Measurements from ENCODE around the gene MCTP1. TPM values are rescaled to one million over a fixed set of nuclear protein-coding genes. Genes with fewer than 3 reads are reported as not detected.

The MCTP1 gene
- total RNA-seq, 4 donors from 2014 or later, result 11.2 to 43.6 (median 16.8) TPM

DNA sequence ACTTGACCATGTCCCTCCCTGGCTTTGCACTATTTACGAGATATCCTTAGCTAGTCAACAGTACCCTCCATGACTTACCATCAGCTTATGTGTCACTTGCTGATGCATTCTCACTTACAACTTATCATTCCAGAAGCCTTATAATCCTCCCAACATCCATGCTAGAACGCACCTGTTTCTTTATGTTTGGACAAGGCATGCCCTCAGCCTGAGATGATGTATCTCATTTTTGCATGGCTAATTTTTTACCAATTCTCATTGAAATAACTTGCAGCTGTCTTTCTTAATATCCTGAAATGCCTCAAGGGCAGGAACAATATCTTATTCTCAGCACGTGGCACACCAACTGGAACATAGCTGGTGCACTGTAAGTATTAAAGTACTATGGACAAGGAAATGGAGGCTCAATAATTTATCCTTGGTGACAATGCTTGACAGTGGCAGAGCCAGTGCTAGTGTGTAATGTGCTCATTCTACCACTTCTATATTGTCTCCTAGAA is 384.8 kb downstream of the MCTP1 start:
- DNase-seq (ENCODE audit: extremely low spot score), result no peak
- no peak overlapping the region for H3K4me3 ChIP-seq
- H3K9me3 ChIP-seq, result no peaks in the 10 kb centered on the region
- WGBS, result 96% methylated on average over 3 of the region's 3 CpGs
- H3K27me3 ChIP-seq, result no peaks in the 10 kb centered on the region
- intact Hi-C loops (cut with DNase I), result no loop called here
- no peak for TF ChIP-seq POLR2A (IDR thresholded peaks at IDR 0.05; ENCODE audit: low read depth)
- TF ChIP-seq, protein P1, sequence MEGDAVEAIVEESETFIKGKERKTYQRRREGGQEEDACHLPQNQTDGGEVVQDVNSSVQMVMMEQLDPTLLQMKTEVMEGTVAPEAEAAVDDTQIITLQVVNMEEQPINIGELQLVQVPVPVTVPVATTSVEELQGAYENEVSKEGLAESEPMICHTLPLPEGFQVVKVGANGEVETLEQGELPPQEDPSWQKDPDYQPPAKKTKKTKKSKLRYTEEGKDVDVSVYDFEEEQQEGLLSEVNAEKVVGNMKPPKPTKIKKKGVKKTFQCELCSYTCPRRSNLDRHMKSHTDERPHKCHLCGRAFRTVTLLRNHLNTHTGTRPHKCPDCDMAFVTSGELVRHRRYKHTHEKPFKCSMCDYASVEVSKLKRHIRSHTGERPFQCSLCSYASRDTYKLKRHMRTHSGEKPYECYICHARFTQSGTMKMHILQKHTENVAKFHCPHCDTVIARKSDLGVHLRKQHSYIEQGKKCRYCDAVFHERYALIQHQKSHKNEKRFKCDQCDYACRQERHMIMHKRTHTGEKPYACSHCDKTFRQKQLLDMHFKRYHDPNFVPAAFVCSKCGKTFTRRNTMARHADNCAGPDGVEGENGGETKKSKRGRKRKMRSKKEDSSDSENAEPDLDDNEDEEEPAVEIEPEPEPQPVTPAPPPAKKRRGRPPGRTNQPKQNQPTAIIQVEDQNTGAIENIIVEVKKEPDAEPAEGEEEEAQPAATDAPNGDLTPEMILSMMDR (IDR thresholded peaks at IDR 0.05), result no peak
- TF ChIP-seq POLR2AphosphoS5 (IDR thresholded peaks at IDR 0.05), result no peak
- no peak for TF ChIP-seq EP300 (IDR thresholded peaks at IDR 0.05)
- H3K27ac ChIP-seq (replicated peaks in 1 of 4), result no peak overlapping the region
- no peaks in the 10 kb centered on the region for H3K4me1 ChIP-seq
- H3K36me3 ChIP-seq, result peaks cover 0 to 3% (median 0%) of the 10 kb centered on the region in 4 donors

- DNase-seq (ENCODE audit: extremely low spot score), result no peak
- no peaks in the 10 kb centered on the region for H3K27me3 ChIP-seq
- 58% methylated on average over 5 of the region's 5 CpGs for WGBS
- no peaks in the 10 kb centered on the region for H3K4me1 ChIP-seq
- H3K27ac ChIP-seq (replicated peaks in 1 of 4), result no peak overlapping the region
- H3K36me3 ChIP-seq, result no peaks in the 10 kb centered on the region
- no peak overlapping the region for H3K4me3 ChIP-seq
- intact Hi-C loops (cut with DNase I), result no loop called here
- H3K9me3 ChIP-seq, result no peaks in the 10 kb centered on the region
- TF ChIP-seq POLR2A (IDR thresholded peaks at IDR 0.05; ENCODE audit: low read depth) (no peak), POLR2AphosphoS5 (IDR thresholded peaks at IDR 0.05) (no peak), EP300 (IDR thresholded peaks at IDR 0.05) (no peak)
- TF ChIP-seq, protein P1 (IDR thresholded peaks at IDR 0.05), result no peak
Observed at GRCh38 chr5:94893412-94894135, 391.3 kb downstream of the MCTP1 start.

- H3K27me3 ChIP-seq, result no peaks in the 10 kb centered on the region
- no peaks in the 10 kb centered on the region for H3K36me3 ChIP-seq
- intact Hi-C loops (cut with DNase I), result no loop called here
- no peaks in the 10 kb centered on the region for H3K9me3 ChIP-seq
- WGBS, result 95% methylated on average over 9 of the region's 9 CpGs
- H3K4me1 ChIP-seq, result no peaks in the 10 kb centered on the region
- no peak overlapping the region for H3K4me3 ChIP-seq
- no peak overlapping the region for H3K27ac ChIP-seq (replicated peaks in 1 of 4)
- TF ChIP-seq EP300 (IDR thresholded peaks at IDR 0.05) (no peak), POLR2A (IDR thresholded peaks at IDR 0.05; ENCODE audit: low read depth) (no peak), POLR2AphosphoS5 (IDR thresholded peaks at IDR 0.05) (no peak)
- TF ChIP-seq, protein P1 (IDR thresholded peaks at IDR 0.05), result no peak
- no peak for DNase-seq (ENCODE audit: extremely low spot score)
Observed at GRCh38 chr5:94891972-94892371, 392.9 kb downstream of the MCTP1 start.

DNA sequence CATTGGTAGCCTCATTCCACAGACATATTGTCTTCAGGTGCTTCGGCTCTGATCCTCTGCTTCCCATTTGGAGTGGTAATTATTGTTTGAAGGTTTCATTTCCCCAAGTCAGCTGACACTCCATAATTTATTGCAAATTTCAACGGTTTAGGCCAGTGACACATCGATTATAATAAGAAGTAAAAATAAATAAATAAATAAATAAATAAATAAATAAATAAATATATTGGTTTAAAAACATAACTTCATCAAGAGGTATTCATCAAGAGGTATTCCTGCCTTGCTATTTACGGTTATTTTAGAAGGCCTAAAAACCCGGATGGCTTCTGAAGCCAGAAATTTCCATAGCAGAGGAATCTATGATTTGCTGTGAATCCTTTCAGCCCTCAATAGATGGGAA is 393.3 kb downstream of the MCTP1 start:
- Histone ChIP-seq H3K4me3 (no peak overlapping the region), H3K27me3 (no peaks in the 10 kb centered on the region), H3K9me3 (no peaks in the 10 kb centered on the region), H3K36me3 (no peaks in the 10 kb centered on the region), H3K4me1 (no peaks in the 10 kb centered on the region), H3K27ac (replicated peaks in 1 of 4) (no peak overlapping the region)
- TF ChIP-seq POLR2AphosphoS5 (IDR thresholded peaks at IDR 0.05), result no peak
- no peak for TF ChIP-seq POLR2A (IDR thresholded peaks at IDR 0.05; ENCODE audit: low read depth)
- TF ChIP-seq EP300 (IDR thresholded peaks at IDR 0.05), result no peak
- TF ChIP-seq, protein P1 (IDR thresholded peaks at IDR 0.05), result no peak
- DNase-seq (ENCODE audit: extremely low spot score), result no peak
- WGBS, result 89% methylated on average over 5 of the region's 5 CpGs
- intact Hi-C loops (cut with DNase I), result no loop called here

All from esophagus muscularis mucosa (tissue), 4 donors.